C4-2B (cell line): ENCODE data around the gene OR7G1.

ENCODE experiments used
- ZFX ChIP-seq: fragments of 450-650 bp; IDR thresholded peaks from 2 replicates; pipeline ENCODE4 v1.6.1; 2017
- TF ChIP-seq, protein P1 (sequence below): fragments of 450-650 bp; conservative IDR thresholded peaks from 2 replicates; pipeline ENCODE4 v1.5.1; 2017; ENCODE audit warnings: mild to moderate bottlenecking

DNA sequence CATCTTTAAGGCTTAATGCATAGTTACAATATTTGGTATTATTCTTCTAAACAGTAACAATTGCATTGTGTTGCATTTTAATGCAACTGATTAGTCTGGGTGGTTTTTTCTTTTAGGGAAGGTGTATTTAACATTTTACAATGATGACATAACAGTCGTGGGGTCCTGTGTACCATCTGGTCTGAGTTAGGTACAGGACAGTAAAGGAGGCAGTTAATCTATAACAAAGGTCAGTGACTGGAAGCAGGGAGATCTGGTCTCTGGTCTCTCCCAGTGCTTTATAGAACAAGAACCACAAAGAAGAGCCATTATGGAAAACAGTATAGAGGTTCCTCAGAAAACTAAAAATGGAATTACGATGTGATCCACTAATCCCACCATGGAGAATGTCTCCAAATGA, 5.6 kb downstream of the OR7G1 start:
- TF ChIP-seq, protein P1, sequence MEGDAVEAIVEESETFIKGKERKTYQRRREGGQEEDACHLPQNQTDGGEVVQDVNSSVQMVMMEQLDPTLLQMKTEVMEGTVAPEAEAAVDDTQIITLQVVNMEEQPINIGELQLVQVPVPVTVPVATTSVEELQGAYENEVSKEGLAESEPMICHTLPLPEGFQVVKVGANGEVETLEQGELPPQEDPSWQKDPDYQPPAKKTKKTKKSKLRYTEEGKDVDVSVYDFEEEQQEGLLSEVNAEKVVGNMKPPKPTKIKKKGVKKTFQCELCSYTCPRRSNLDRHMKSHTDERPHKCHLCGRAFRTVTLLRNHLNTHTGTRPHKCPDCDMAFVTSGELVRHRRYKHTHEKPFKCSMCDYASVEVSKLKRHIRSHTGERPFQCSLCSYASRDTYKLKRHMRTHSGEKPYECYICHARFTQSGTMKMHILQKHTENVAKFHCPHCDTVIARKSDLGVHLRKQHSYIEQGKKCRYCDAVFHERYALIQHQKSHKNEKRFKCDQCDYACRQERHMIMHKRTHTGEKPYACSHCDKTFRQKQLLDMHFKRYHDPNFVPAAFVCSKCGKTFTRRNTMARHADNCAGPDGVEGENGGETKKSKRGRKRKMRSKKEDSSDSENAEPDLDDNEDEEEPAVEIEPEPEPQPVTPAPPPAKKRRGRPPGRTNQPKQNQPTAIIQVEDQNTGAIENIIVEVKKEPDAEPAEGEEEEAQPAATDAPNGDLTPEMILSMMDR: no peak
- no peak for TF ChIP-seq ZFX
